NCI-H1930 (cell line): ENCODE measurements around the gene SERINC2.
"Not testable (repeated sequence)": the region's sequence is repeated elsewhere in the genome, so short reads cannot be mapped to it uniquely, and the experiment has no call there.

Source experiments
- DNase-seq, 2 experiments: peaks; one replicate each; lab custom pipeline; 2025; lab: John Stamatoyannopoulos, UW

The SERINC2 gene

GRCh38 chr1:31383967-31384366 lies 29.0 kb upstream of the SERINC2 start:
- DNase-seq = no peak

GRCh38 chr1:31386576-31387243 lies 26.3 kb upstream of the SERINC2 start:
- DNase-seq = not testable (repeated sequence)

- DNase-seq = no peak
Measured at GRCh38 chr1:31387612-31388011, 25.4 kb upstream of the SERINC2 start.

GRCh38 chr1:31389616-31390015 lies 23.4 kb upstream of the SERINC2 start:
- DNase-seq = no peak

- no peak for DNase-seq
Measured at GRCh38 chr1:31390071-31390470, 22.9 kb upstream of the SERINC2 start.

GRCh38 chr1:31393463-31393862 lies 19.6 kb upstream of the SERINC2 start:
- DNase-seq = no peak

- DNase-seq = peak; percentile 56 to 69
Measured at GRCh38 chr1:31394584-31395193, 18.3 kb upstream of the SERINC2 start.

- no peak for DNase-seq
Measured at GRCh38 chr1:31396633-31397351, 16.2 kb upstream of the SERINC2 start.

GRCh38 chr1:31397360-31398095 lies 15.5 kb upstream of the SERINC2 start:
- DNase-seq = no peak

GRCh38 chr1:31398246-31398645 lies 14.8 kb upstream of the SERINC2 start:
- DNase-seq = no peak

- no peak for DNase-seq
Measured at GRCh38 chr1:31399976-31400375, 13.0 kb upstream of the SERINC2 start.

- DNase-seq = no peak
Measured at GRCh38 chr1:31400393-31400792, 12.6 kb upstream of the SERINC2 start.

- no peak for DNase-seq
Measured at GRCh38 chr1:31401241-31401640, 11.8 kb upstream of the SERINC2 start.

GRCh38 chr1:31405578-31406245 lies 7.3 kb upstream of the SERINC2 start:
- no peak for DNase-seq

- DNase-seq = no peak
Measured at GRCh38 chr1:31407029-31407626, 5.9 kb upstream of the SERINC2 start.

GRCh38 chr1:31408788-31409318 lies 4.2 kb upstream of the SERINC2 start:
- no peak for DNase-seq

- no peak for DNase-seq
Measured at GRCh38 chr1:31409946-31410858, 2.8 kb upstream of the SERINC2 start.

GRCh38 chr1:31410871-31411270 lies 2.1 kb upstream of the SERINC2 start:
- no peak for DNase-seq

GRCh38 chr1:31412205-31412604 lies 808 bp upstream of the SERINC2 start:
- DNase-seq = no peak

- DNase-seq = no peak
Measured at GRCh38 chr1:31413405-31414001, 490 bp downstream of the SERINC2 start.
